ENCODE measurements around the gene GHRL.

DNA sequence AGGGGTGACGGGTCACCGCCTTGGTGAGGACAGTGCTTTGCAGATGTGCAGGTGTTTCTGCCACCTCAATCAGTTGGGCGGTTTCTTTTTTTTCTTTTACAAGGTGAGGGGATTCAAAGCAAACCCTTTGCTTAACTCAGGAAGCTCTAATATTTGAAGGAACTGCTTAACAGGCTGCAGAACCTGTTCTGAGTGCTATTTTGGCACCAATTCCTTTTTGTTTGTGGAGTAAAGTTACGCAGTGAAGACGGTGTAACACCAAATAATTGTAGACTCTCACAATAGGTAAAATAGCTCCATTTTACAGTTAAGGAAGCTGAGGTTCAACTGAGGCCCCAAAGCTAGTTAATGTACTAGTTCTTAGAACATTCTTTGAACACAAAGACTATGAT is 6.6 kb downstream of the GHRL start:
- TF ChIP-seq, protein P1, sequence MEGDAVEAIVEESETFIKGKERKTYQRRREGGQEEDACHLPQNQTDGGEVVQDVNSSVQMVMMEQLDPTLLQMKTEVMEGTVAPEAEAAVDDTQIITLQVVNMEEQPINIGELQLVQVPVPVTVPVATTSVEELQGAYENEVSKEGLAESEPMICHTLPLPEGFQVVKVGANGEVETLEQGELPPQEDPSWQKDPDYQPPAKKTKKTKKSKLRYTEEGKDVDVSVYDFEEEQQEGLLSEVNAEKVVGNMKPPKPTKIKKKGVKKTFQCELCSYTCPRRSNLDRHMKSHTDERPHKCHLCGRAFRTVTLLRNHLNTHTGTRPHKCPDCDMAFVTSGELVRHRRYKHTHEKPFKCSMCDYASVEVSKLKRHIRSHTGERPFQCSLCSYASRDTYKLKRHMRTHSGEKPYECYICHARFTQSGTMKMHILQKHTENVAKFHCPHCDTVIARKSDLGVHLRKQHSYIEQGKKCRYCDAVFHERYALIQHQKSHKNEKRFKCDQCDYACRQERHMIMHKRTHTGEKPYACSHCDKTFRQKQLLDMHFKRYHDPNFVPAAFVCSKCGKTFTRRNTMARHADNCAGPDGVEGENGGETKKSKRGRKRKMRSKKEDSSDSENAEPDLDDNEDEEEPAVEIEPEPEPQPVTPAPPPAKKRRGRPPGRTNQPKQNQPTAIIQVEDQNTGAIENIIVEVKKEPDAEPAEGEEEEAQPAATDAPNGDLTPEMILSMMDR (conservative IDR thresholded peaks at IDR 0.05) = no peak
- TF ChIP-seq EZH2 (IDR thresholded peaks at IDR 0.05; ENCODE audit: low read depth) = no peak

Measured in PC-9 (cell line).